ENCODE results near the gene MAP2.

GRCh38 chr2:209468846-209469245, 45.0 kb downstream of the MAP2 start:
- no peak for TF ChIP-seq CTCF (IDR thresholded peaks at IDR 0.05)
- TF ChIP-seq POLR2A (IDR thresholded peaks at IDR 0.05), result no peak

Data from transverse colon (tissue), 3 donors.